CMK (cell line): ENCODE data around the gene SPEF2.
"Not testable (repeated sequence)": the region's sequence is repeated elsewhere in the genome, so short reads cannot be mapped to it uniquely, and the experiment has no call there.

Experiments used
- DNase-seq: peaks from one replicate; pipeline ENCODE4 v3.0.0-alpha.2; 2010; ENCODE audit warnings: low read depth

SPEF2 gene

DNA sequence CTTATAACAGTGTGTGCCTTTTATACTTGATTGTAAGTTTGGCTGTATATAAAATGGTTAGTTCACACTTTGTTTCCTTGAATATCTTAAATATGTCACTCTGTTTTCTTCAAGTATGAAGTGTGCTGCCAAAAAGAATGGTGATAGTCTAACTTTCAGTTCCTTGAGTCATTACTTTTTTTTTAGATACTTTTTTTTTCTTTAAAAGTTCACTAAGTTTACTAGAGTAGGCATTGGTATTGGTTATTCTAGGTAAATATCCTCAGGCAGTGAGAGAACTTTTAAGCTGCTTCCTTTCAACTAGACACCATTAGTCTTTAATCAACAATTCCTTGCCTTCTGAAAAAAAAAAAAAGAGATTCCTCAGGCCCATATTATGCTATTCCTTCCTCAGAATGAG, 41.9 kb downstream of the SPEF2 start:
- DNase-seq = no peak

DNA sequence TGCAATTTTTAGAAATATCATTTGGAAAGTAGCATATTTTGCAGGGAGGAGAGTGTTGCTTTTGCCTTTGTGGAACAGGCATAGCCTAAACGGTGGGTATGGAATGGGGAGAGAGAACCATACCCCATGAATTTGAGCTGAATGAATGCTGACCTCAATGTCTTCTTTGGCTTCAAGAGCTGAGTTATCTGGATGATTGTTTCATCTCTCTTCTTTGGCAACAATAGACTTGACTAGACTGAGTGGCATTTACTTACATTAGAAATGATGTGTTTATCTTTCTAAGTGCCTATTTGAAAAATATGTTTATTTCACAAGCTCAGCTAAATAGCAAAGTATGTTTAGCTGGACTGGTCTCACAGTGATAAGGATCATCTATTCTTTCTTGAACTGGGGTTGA, 42.8 kb downstream of the SPEF2 start:
- no peak for DNase-seq

DNA sequence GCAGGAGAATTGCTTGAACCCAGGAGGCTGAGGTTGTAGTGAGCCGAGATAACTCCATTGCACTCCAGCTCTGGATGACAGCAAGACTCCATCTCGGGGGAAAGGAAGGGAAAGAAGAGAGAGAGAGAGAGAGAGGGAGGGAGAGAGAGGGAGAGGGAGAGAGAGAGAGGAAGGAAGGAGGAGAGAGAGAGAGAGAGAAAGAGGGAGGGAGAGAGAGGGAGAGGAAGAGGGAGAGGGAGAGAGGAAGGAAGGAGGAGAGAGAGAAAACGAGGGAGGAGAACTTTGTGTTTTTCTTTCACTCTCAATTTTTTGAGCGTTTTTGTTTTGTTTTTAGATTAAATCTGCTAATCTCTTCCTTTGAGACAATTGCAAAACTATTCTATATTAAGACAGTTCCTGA, 46.9 kb downstream of the SPEF2 start:
- no peak for DNase-seq

DNA sequence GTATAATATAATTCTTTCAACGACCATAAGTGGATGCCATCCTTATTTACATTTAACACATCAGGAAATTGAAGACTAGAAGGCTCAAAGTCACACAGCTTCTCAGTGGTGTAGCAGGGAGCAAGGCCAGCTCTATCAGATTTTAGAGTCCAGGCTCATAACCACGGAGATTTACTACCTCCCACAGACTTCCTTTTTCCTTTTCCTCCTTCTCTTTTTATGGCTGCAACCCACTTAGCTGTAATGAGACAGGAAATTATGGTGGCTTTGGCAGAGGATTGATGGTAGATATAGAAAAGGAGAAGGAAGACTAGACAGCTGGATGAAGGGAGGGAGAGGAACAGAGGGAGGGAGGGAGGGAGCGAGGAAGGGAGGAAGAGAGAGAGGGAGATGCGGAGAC, 47.4 kb downstream of the SPEF2 start:
- DNase-seq = peak; percentile 26

DNA sequence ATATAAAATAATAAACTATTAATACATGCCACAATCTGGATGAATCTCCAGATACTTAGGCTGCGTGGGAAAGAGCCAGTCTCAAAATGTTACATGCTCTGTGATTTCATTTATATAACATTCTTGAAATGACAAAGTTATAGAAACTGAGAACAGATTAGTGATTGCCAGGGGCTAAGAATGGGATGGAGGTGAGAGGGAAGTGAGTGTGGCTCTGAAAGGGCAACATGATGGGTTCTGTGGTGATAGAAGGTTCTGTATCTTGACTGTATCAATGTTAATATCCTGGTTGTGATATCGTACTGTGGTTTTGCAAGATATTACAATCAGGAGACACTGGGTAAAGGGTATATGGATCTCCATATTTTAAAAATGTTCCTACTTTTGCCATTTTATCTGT, 50.7 kb downstream of the SPEF2 start:
- DNase-seq = no peak

DNA sequence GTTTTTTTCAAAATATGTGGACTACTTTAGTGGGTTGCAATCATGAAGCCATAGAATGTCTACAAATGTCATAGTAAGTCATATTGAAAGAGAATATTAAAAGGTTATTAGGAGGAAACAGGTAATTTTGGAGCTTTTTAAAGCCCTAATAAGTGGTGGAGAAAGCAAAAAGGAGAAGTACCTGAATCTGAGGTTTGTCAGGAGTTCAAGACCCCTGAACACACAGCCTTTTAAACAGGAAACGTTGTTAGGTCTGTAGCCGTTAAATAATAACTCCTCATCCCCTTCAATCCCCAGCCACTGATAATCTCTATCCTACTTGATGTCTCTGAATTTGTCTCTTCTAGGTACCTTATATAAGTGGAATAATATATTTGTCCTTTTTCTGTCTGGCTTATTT, 51.1 kb downstream of the SPEF2 start:
- no peak for DNase-seq

DNA sequence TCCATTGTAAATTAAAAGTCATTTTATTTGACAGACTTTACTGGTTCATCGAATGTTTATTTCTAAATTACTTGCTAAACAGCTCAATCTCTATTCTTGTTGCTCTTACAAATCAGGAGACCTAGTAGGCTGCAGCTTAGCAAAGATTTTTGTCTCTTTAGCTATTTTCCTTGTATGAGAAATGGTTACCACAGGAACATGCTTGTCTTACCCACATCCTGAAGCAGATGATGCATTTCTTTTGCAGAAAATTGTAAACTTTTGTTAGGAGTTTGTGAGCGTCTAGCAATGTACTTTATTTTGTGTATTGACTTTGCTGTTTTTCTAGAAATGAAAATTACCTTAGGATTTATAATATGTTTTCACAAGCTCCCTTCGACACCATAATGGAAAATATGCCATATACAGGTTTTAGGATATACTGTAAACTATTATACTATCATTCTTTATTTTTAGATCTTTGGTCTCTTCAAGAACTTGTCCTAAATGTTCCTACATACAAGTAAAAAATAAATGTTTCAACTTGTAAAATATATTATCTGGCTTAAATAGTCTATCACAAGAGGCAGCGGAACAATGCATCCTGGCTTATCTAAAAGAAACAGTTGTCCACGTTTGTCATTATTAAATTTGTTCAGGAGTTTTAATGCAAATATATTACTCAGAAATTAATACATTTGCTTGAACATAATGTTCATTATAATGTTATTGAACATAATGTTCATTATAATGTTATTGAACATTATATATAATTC, 54.1 kb downstream of the SPEF2 start:
- no peak for DNase-seq

DNA sequence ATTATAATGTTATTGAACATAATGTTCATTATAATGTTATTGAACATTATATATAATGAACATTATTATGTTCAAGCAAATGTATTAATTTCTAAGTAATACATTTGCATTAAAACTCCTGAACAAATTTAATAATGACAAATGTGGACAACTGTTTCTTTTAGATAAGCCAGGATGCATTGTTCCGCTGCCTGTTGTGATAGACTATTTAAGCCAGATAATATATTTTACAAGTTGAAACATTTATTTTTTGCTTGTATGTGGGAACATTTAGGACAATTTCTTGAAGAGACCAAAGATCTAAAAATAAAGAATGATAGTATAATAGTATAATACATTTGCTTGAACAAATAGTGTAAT, 54.6 kb downstream of the SPEF2 start:
- not testable (repeated sequence) for DNase-seq

DNA sequence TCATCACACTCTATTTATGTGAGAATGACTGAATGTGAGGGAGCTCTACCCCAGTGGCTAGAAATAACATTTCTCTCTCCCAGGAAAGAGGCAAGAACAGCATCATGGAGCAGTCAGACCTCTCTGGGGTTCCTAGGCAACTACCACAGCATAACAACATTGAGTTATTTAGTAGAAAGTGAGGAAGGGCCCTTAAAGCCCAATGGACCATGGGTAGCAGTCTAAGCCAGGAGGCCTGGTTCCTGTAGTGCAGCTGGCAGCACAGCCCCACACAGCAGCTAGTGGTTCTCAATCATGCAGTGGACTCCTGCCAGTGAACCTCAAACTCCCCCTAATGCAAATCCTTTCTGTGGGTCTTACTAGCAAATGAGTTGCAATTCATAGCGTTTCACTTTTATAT, 55.3 kb downstream of the SPEF2 start:
- no peak for DNase-seq

DNA sequence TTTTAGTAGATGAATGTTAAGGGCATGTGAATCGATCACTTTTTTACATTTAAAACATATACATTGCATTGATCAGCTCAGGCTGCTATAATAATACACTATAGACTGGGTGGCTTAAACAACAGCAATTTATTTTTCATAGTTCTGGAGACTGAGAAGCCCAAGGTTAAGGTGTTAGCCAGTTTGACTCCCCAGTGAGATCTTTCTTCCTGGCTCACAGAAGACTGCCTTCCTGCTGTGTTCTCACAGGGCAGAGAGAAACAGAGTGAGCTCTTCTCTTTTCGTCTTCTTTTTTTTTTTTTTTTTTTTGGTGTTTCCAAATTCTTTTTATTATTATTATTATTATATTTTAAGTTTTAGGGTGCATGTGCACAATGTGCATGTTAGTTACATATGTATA, 56.4 kb downstream of the SPEF2 start:
- DNase-seq = no peak

DNA sequence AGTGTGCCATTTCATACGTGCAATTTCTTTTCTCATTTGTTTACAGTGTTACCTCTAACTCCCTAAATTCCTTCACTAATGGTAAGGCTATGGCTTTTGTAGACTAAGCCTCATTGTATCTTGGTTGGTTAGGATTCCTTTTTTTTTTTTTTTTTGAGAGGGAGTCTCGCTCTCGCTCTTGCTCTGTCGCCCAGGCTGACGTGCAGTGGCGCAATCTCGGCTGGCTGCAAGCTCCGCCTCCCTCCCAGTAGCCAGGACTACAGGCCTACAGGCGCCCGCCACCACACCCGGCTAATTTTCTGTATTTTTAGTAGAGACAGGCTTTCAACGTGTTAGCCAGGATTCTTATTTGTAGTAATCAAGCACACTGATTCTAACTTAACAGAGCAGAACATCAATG, 57.7 kb downstream of the SPEF2 start:
- no peak for DNase-seq

DNA sequence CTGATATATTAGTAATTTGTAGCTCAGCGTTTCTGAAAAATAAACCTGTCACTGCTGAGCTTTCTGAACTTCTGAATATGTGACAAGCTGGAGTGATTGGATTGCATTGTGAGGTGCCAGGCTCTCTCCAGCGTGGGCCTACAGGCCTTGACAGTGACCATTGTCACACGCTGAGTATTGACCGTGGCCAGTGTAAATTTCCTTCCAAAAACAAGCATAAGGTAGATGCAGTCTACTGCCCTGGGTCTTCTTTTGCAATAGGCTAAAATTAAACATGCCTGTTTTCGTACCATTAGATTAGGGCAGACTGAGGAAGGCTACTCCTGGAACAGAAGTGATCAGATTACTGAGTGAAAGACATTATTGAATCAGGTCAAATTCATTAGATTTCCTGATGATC, 60.2 kb downstream of the SPEF2 start:
- no peak for DNase-seq

DNA sequence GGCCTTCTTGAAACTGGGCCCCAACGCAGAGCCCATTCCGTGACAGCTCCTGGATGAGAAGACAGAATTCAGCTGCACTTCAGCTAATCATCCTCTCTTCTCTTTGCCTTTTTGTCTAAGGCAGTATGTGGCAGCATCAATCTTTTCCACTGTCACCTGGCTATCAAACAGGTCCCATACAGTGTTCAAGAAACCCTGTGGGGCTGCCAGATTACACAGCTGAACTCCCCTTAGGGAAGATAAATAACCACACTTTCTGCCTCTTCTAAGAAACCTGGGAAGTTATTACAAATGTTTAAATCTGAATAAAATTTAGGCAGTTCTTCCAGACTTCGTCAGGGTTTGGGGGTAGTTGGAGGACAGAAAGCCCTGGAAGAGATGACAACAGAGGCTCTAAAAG, 61.0 kb downstream of the SPEF2 start:
- DNase-seq = no peak

DNA sequence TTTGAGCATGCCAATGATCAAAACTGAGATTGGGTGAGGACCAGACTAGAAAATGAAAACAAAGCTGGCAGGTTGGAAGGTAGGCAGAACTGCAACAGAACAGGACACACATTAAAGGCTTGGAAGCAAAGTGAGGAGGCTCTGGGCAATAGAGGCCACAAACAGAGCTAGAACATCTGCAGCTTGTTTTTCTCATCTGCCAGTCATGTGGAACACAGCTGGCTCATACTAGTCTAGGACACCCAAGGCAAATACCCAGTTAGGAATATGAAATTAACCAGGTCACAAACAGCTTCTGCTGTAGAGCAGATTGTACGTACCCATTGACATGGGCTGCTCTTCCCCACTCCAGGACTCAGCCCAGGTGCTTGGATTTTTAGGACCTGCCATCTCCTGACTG, 61.7 kb downstream of the SPEF2 start:
- DNase-seq = no peak

DNA sequence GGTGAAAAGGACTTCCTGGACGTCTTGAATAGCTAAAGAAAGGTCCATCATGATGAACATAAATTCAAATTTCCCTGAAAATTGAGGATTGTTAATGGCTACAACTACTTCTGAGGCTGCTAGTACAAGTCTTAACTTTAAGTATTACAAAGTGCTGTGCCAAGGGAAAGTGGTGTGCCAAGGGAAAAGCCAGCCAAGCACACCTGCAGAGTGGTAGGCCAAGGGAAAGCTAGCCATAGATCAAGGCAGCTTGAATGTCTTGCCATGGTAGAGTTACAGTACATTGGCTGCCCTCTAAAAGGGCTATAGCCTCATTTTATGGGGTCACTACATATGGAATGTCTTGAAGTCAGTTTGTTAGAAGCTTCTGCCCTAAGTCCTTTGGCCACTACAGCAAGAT, 64.2 kb downstream of the SPEF2 start:
- no peak for DNase-seq

DNA sequence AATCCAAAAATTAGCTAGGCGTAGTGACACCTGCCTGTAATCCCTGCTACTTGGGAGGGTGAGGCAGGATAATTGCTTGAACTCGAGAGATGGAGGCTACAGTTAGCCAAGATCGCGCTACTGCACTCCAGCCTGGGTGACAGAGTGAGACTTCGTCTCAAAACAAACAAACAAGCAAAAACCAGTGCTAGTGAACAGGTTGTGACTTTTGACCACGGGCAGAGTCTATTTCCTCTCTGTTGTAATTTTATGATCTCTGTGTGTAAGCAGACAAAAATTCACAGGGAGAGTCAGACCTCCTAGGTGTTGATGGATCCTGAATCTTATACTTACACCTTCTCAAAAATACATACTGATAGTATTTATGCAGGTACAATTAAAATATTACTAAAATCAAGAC, 65.8 kb downstream of the SPEF2 start:
- DNase-seq = no peak

DNA sequence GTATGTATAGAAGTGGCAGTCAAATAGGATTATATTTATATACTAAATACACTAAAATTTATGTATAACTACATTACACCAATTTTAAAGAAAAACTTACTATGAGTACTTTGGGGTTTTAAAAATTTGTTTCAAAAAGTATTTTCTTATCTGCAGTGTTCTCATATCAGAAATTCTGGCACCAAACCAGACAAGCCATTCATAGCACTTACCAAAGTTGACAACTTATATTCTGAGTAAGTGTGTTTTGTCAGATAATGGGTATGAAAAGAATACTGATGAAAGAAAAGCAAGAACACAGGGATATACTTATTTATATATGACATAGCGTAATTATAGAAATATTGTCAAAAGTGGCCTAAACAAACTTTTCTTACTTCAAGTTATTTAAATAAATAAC, 67.5 kb downstream of the SPEF2 start:
- no peak for DNase-seq

DNA sequence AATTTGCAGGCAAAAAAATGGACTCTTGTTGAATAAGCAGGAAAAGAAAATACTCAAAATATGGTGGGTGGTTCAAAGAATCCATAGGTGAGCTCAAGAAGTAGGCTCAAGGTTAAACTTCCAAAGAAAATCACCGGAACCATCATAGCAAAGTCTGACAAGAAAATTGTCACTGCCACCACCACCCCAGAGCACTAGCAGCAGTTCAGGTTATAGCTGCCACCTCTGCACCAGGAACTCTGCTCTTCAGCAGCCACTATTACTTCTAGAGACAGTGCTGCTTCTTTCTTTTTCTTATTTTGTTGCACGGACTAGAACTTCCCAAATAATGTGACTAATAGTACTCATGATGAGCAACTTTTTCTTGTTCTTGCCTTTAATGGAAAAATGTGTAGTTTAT, 70.3 kb downstream of the SPEF2 start:
- DNase-seq = no peak

DNA sequence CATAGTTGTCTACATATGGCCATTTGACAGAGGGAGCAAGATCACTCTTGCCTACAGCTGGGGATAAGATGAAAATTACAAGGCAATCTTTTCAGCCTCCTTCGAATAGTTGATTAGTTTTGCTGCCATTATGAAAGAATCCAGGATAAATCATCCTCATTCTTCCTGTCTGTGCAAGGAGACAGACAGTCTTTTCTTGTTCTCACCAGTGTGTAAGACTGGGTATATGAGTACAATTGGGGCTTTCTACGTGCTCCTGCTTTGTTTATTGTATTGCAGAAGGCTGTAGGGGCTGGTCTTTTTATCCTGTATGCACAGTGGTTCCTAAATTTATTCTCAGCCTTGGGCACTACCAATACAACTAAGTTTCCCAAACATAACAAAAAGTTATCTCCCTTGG, 76.8 kb downstream of the SPEF2 start:
- DNase-seq = no peak

DNA sequence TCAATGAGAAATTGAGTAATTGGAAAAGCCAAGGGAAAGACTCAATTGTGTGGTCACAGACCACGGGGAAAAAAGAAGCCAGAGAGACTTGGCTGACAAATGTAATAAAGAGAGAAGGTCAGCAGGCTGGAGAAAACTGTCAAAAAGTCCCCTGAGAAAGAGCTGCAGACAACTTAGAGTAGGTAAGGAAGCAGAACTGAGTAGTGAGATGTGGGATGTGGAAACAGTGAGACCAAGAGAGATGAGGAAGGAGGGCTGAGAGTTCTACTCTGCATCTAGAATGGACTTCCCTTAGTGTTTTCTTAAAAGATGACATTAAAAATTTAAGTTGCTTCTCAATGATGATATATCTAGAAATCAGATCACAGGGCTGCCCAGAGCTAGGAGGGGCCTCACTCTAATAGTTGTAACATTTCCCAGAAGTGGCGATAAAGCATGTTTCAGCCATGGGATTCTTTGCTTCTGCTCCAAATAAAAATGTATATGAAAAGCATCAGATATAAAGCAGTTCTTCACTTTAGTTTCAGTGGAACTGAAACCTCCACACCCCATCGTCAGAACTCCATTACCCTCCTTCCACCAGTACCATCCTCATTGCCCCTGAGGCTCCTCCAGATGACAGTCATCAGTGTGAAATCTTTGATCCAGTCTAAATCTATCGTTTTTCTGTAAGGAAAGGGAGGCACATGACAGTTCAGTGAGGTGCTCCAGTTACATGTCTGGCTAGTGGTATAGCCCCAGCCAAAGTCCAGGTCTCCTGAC, 80.6 kb downstream of the SPEF2 start:
- DNase-seq = no peak

DNA sequence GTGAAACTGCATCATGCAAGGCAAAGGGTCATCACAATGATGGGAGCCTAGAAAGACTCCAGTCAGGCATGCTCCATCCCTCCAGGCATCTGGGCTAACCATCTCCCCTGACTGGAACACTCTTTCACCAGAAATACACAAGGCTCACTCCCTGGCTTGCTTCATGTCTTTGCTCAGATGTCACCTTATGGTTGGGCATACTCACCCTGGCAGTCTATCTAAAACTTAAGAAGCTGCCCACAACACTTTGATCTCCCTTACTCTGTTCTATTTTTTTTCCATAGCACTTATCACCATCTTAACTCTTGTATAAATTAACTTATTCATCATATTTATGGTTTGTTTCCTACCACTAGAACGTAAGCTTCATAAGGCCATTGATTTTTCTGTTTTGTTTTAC, 90.0 kb downstream of the SPEF2 start:
- no peak for DNase-seq

DNA sequence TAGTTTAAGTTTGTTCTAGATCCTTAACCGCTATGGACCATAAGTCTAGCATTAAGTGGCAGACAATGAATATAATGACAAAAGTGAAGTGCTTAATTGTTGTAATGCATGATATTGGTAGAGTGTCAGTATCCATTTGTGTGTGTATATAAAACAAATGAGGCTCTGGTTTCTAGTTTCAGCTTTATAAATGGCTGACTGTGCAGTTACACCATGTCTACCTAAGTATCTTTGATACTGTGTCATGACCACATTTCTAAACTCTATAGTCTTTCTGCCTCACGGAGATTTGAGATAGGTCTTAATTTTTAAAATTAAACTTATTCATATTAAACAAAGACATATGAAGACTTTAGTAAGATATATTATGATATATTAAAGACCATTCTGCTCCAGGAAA, 92.0 kb downstream of the SPEF2 start:
- DNase-seq = no peak

DNA sequence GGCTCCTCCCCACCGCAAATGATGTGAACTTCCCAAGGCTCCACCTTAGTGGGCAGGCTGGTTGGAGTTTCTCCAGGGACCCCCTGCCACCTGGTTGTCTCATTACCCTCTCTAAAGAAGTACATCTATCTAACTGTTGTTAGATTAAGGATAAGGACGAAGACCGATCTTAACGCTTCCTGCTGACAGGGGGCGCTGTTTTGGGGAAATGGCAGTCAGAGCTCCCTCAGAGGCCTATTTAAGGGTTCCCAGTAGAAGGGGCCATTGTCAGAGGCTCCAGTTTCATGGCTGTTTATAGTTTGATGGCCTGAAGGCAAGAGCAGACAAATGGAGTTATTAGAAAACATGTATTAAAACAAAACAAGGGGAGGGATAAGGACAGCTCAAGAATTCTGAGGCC, 100.1 kb downstream of the SPEF2 start:
- DNase-seq = no peak

DNA sequence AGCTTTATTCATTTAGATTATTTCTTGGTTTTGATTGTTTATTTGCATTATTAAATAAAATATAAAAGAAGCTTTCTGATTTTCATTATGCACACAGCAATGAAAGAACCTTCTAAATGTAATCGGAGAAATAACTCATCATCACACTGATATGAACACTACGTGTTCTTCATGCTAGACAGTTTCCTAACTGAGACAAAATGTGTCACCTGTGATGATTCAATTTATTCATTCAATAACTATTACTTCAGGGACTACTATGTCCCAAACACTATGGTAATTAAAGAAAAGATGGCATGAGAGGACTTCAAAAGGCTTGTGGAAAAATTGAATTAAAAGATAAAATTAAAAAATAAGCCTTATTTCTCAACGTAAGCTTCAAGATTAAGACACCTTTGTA, 118.1 kb downstream of the SPEF2 start:
- no peak for DNase-seq
